Measurements from ENCODE around the gene SYNPO. TPM values are rescaled to one million over a fixed set of nuclear protein-coding genes. Genes with fewer than 3 reads are reported as not detected.

SYNPO gene
- total and polyA plus RNA-seq, 4 donors = 10.3 to 111 (median 42.4) TPM

GRCh38 chr5:150636391-150637244, 3.8 kb upstream of the SYNPO start:
- no peaks in the 10 kb centered on the region for H3K27me3 ChIP-seq (ENCODE audit: control insufficient read depth in 3 of 3, insufficient read depth in 3 of 3, low read length in 2 of 3)
- no peak overlapping the region for H3K4me3 ChIP-seq
- WGBS, 2 donors = 79 to 85% methylated on average over 6 of the region's 6 CpGs
- DNase-seq (peak in 1 of 3 donors; percentile 50), ATAC-seq (ENCODE audit: insufficient read depth, low FRiP score) (no peak)
- peak overlapping the region; percentile 63 to 68 for H3K27ac ChIP-seq (ENCODE audit: low read depth in 1 of 2, low read length in 1 of 2)
- H3K9ac ChIP-seq (ENCODE audit: insufficient read depth in 1 of 2, low read length in 2 of 2) = no peak overlapping the region
- H3K9me3 ChIP-seq (ENCODE audit: control insufficient read depth in 4 of 4, insufficient read depth in 3 of 4, low read length in 3 of 4) = no peaks in the 10 kb centered on the region
- TF ChIP-seq CTCF (IDR thresholded peaks at IDR 0.05; ENCODE audit: control extremely low read depth, extremely low read depth) = no peak
- peaks cover 17 to 40% (median 26%) of the 10 kb centered on the region in 5 donors for H3K4me1 ChIP-seq (ENCODE audit: control insufficient read depth in 5 of 5, insufficient read depth in 5 of 5, low read length in 5 of 5)
- peaks cover 0 to 2% (median 0%) of the 10 kb centered on the region in 4 donors for H3K36me3 ChIP-seq (ENCODE audit: control insufficient read depth in 4 of 4, insufficient read depth in 4 of 4, low read length in 4 of 4)

- ATAC-seq (ENCODE audit: insufficient read depth, low FRiP score) (peak; percentile 7), DNase-seq (peak; percentile 74 to 76 (median 76))
- peaks cover 18 to 49% (median 30%) of the 10 kb centered on the region in 5 donors for H3K4me1 ChIP-seq (ENCODE audit: control insufficient read depth in 5 of 5, insufficient read depth in 5 of 5, low read length in 5 of 5)
- H3K36me3 ChIP-seq (ENCODE audit: control insufficient read depth in 4 of 4, insufficient read depth in 4 of 4, low read length in 4 of 4) = peaks cover 0 to 2% (median 0%) of the 10 kb centered on the region in 4 donors
- WGBS, 2 donors = 36 to 43% methylated on average over 21 of the region's 21 CpGs
- H3K4me3 ChIP-seq = no peak overlapping the region
- H3K9ac ChIP-seq (ENCODE audit: insufficient read depth in 1 of 2, low read length in 2 of 2) = no peak overlapping the region
- no peaks in the 10 kb centered on the region for H3K9me3 ChIP-seq (ENCODE audit: control insufficient read depth in 4 of 4, insufficient read depth in 3 of 4, low read length in 3 of 4)
- H3K27ac ChIP-seq (ENCODE audit: low read depth in 1 of 2, low read length in 1 of 2) = peak overlapping the region; percentile 24 to 83
- no peaks in the 10 kb centered on the region for H3K27me3 ChIP-seq (ENCODE audit: control insufficient read depth in 3 of 3, insufficient read depth in 3 of 3, low read length in 2 of 3)
- TF ChIP-seq CTCF (IDR thresholded peaks at IDR 0.05; ENCODE audit: control extremely low read depth, extremely low read depth) = no peak
Measured at GRCh38 chr5:150637245-150638052, 3.0 kb upstream of the SYNPO start.

- H3K27ac ChIP-seq (ENCODE audit: low read depth in 1 of 2, low read length in 1 of 2) = peak overlapping the region; percentile 83 to 94
- peaks cover 18 to 55% (median 35%) of the 10 kb centered on the region in 5 donors for H3K4me1 ChIP-seq (ENCODE audit: control insufficient read depth in 5 of 5, insufficient read depth in 5 of 5, low read length in 5 of 5)
Measured at GRCh38 chr5:150638053-150638444, 2.4 kb upstream of the SYNPO start.

More at GRCh38 chr5:150638053-150638444, 2.4 kb upstream of the SYNPO start:
- H3K4me3 ChIP-seq = no peak overlapping the region
- DNase-seq (no peak), ATAC-seq (ENCODE audit: insufficient read depth, low FRiP score) (no peak)
- WGBS, 2 donors = 35 to 50% methylated on average over 1 of the region's 1 CpG
- H3K9me3 ChIP-seq (ENCODE audit: control insufficient read depth in 4 of 4, insufficient read depth in 3 of 4, low read length in 3 of 4) = no peaks in the 10 kb centered on the region
- no peaks in the 10 kb centered on the region for H3K27me3 ChIP-seq (ENCODE audit: control insufficient read depth in 3 of 3, insufficient read depth in 3 of 3, low read length in 2 of 3)
- no peak for TF ChIP-seq CTCF (IDR thresholded peaks at IDR 0.05; ENCODE audit: control extremely low read depth, extremely low read depth)
- H3K9ac ChIP-seq (ENCODE audit: insufficient read depth in 1 of 2, low read length in 2 of 2) = no peak overlapping the region
- peaks cover 0 to 2% (median 0%) of the 10 kb centered on the region in 4 donors for H3K36me3 ChIP-seq (ENCODE audit: control insufficient read depth in 4 of 4, insufficient read depth in 4 of 4, low read length in 4 of 4)

Measured in lung (tissue), 12 donors.